Smooth muscle cell (in vitro differentiated cells): ENCODE data around the gene GLYR1. TPM values are rescaled to one million over a fixed set of nuclear protein-coding genes. Genes with fewer than 3 reads are reported as not detected.

ENCODE experiments used
- DNase-seq: peaks from one replicate; lab custom pipeline; 2025; ENCODE audit not compliant: unreplicated experiment; lab: John Stamatoyannopoulos, UW
- H2AFZ ChIP-seq: fragments of 200-600 bp; sonication (generic); 2 replicates; pipeline ENCODE4 v1.6.0; 2016; ENCODE audit warnings: antibody characterized with exemption, low read depth, mild to moderate bottlenecking
- H3F3A ChIP-seq: fragments of 200-600 bp; sonication (generic); 2 replicates; pipeline ENCODE4 v1.6.0; 2017; ENCODE audit warnings: antibody characterized with exemption, low read depth
- H3K27ac ChIP-seq: fragments of 200-600 bp; sonication (generic); 2 replicates; pipeline ENCODE4 v1.5.1; 2016; ENCODE audit warnings: low read depth, mild to moderate bottlenecking
- H3K27me3 ChIP-seq: fragments of 200-600 bp; sonication (generic); 2 replicates; pipeline ENCODE4 v1.6.1; 2016; ENCODE audit warnings: low read depth, mild to moderate bottlenecking
- H3K36me3 ChIP-seq: fragments of 200-600 bp; sonication (generic); 2 replicates; pipeline ENCODE4 v1.5.1; 2016; ENCODE audit warnings: low read depth
- H3K4me1 ChIP-seq: fragments of 200-600 bp; sonication (generic); 2 replicates; pipeline ENCODE4 v1.5.1; 2016; ENCODE audit warnings: low read depth
- H3K4me2 ChIP-seq: fragments of 200-600 bp; sonication (generic); 2 replicates; pipeline ENCODE4 v1.6.0; 2016; ENCODE audit warnings: mild to moderate bottlenecking
- H3K4me3 ChIP-seq: fragments of 200-600 bp; sonication (generic); 2 replicates; pipeline ENCODE4 v1.5.1; 2016; ENCODE audit warnings: mild to moderate bottlenecking
- H3K79me2 ChIP-seq: fragments of 200-600 bp; sonication (generic); 2 replicates; pipeline ENCODE4 v1.6.0; 2016; ENCODE audit warnings: low read depth, mild to moderate bottlenecking
- H3K9ac ChIP-seq: fragments of 200-600 bp; sonication (generic); 2 replicates; pipeline ENCODE4 v1.6.0; 2016; ENCODE audit warnings: low read depth
- H3K9me3 ChIP-seq: fragments of 200-600 bp; sonication (generic); replicated peaks from 2 replicates; pipeline ENCODE4 v1.5.1; 2016; ENCODE audit warnings: low read depth
- H4K20me1 ChIP-seq: fragments of 200-600 bp; sonication (generic); 2 replicates; pipeline ENCODE4 v1.6.0; 2016; ENCODE audit warnings: low read depth
- WGBS: methylation state at CpG from one replicate; pipeline ENCODE4 v1.1.7; 2016; ENCODE audit warnings: low lambda C conversion rate; 5-methylcytosine and 5-hydroxymethylcytosine counted together
- polyA plus RNA-seq: library from polyadenylated mRNA; unstranded; fragments of >200 nt; fragmentation: Nextera tagmentation; extraction: Ambion mirVana; gene quantifications from 2 replicates; pipeline ENCODE4 v1.2.1, GENCODE V29; 2016
- total RNA-seq: library from RNA; depleted of rRNA; stranded (reverse); fragments of >200 nt; gene quantifications from 2 replicates; pipeline ENCODE4 v1.2.3, GENCODE V29; 2014
- TF ChIP-seq, protein P1 (sequence below): fragments of 200-600 bp; sonication (generic); IDR thresholded peaks from 2 replicates; pipeline ENCODE4 v1.5.1; 2017; ENCODE audit warnings: borderline replicate concordance, mild to moderate bottlenecking, antibody characterized with exemption; ENCODE audit not compliant: insufficient read depth, poor library complexity, severe bottlenecking

Gene GLYR1
- total and polyA plus RNA-seq, 2 experiments from 2014 or later = 26.4 to 28.9 TPM

DNA sequence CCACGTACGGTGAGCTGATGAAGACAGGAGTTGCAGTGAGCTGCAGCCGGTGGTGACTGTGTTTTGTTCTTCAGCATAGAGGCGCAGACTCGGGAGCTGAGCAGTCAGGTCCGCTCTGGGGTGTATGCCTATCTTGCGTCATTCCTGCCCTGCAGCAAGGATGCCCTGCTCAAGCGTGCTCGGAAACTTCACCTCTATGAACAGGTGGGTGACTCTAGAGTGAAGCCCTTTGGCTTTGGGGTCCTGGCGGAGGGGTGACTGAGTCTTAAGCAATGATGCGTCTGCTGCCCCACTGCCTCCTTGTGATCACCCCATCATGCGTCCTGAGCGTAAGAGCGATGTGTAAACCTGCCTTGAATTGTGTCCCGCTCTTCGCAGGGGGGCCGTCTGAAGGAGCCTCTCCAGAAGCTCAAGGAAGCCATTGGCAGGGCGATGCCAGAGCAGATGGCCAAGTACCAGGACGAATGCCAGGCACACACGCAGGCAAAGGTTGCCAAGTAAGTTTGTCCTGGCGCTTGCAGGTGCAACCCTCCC, 23.1 kb upstream of the GLYR1 start:
- 97% methylated on average over 21 of the region's 21 CpGs for WGBS
- Histone ChIP-seq H3K27ac (no peak overlapping the region), H3K27me3 (no peaks in the 10 kb centered on the region), H3K4me1 (no peaks in the 10 kb centered on the region), H4K20me1 (peaks cover 52% of the 10 kb centered on the region), H3K4me2 (no peak overlapping the region), H2AFZ (no peak overlapping the region), H3K36me3 (no peaks in the 10 kb centered on the region), H3K79me2 (peaks cover 33% of the 10 kb centered on the region), H3F3A (no peaks in the 10 kb centered on the region), H3K9me3 (no peaks in the 10 kb centered on the region), H3K9ac (no peak overlapping the region), H3K4me3 (no peak overlapping the region)
- TF ChIP-seq, protein P1, sequence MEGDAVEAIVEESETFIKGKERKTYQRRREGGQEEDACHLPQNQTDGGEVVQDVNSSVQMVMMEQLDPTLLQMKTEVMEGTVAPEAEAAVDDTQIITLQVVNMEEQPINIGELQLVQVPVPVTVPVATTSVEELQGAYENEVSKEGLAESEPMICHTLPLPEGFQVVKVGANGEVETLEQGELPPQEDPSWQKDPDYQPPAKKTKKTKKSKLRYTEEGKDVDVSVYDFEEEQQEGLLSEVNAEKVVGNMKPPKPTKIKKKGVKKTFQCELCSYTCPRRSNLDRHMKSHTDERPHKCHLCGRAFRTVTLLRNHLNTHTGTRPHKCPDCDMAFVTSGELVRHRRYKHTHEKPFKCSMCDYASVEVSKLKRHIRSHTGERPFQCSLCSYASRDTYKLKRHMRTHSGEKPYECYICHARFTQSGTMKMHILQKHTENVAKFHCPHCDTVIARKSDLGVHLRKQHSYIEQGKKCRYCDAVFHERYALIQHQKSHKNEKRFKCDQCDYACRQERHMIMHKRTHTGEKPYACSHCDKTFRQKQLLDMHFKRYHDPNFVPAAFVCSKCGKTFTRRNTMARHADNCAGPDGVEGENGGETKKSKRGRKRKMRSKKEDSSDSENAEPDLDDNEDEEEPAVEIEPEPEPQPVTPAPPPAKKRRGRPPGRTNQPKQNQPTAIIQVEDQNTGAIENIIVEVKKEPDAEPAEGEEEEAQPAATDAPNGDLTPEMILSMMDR = no peak
- DNase-seq = no peak

DNA sequence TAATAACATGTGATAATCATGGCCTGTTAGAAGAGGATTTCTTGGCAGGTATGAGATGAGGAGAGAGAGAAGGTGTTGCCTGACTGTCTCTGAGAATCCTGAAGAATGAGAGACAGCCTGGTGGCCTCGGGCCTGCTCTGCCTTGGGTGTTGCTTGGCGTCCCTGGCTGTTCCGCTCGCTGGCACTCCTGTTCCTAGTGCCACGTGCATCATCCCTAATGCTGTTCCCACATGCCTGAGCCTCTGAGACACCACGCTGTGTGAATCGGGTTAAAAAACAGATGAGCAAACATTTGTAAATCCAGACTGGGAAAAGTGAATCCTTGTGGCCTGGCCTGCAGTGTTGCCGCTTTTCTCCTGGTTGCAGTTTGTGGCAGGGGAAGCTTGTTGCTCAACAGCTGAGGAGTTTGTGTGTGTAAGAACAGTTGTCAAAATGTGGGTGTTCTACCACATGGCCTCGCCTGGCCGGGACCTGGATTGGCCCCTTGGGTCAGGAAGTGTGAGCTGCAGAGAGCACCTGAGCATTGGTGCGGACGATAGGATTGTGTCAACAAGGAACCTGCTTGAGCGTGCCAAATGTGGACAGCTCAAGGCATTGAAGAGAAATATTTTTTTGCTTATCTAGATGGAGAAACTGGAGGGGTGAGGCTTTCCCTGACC, 22.2 kb upstream of the GLYR1 start:
- Histone ChIP-seq H3K27me3 (no peaks in the 10 kb centered on the region), H3K4me1 (no peaks in the 10 kb centered on the region), H3K36me3 (no peaks in the 10 kb centered on the region), H3K27ac (no peak overlapping the region), H4K20me1 (peaks cover 62% of the 10 kb centered on the region), H3K9me3 (no peaks in the 10 kb centered on the region), H3K79me2 (peaks cover 42% of the 10 kb centered on the region), H3K9ac (no peak overlapping the region), H3K4me3 (no peak overlapping the region), H3F3A (no peaks in the 10 kb centered on the region), H3K4me2 (no peak overlapping the region), H2AFZ (no peak overlapping the region)
- TF ChIP-seq, protein P1 = no peak
- DNase-seq = no peak
- WGBS = 92% methylated on average over 13 of the region's 13 CpGs

DNA sequence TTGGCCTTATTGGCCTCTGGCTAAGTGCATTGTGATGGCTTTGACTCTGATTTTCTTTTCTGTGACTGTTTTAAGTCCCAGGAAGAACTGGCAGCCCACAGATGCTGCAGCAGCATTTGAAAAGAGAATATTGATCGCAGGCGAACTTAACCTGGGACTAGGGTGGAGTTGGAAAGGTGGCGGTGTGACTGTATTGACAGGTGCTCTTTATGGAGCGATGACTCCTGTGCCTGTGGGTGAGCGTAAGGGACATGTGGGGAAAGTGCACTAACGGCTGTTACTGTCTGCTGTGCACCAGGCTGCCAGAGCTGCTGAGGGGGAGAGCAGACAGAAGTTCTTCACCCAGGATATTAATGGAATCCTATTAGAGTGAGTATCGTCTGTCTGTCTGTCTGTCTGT, 21.4 kb upstream of the GLYR1 start:
- H4K20me1 ChIP-seq = peaks cover 69% of the 10 kb centered on the region
- H2AFZ ChIP-seq = no peak overlapping the region
- H3K27me3 ChIP-seq = no peaks in the 10 kb centered on the region
- no peak overlapping the region for H3K4me2 ChIP-seq
- H3K9me3 ChIP-seq = no peaks in the 10 kb centered on the region
- no peaks in the 10 kb centered on the region for H3K36me3 ChIP-seq
- peaks cover 50% of the 10 kb centered on the region for H3K79me2 ChIP-seq
- no peak overlapping the region for H3K9ac ChIP-seq
- WGBS = 92% methylated on average over 7 of the region's 7 CpGs
- no peaks in the 10 kb centered on the region for H3K4me1 ChIP-seq
- TF ChIP-seq, protein P1 = no peak
- H3K4me3 ChIP-seq = no peak overlapping the region
- H3F3A ChIP-seq = no peaks in the 10 kb centered on the region
- no peak overlapping the region for H3K27ac ChIP-seq
- no peak for DNase-seq

DNA sequence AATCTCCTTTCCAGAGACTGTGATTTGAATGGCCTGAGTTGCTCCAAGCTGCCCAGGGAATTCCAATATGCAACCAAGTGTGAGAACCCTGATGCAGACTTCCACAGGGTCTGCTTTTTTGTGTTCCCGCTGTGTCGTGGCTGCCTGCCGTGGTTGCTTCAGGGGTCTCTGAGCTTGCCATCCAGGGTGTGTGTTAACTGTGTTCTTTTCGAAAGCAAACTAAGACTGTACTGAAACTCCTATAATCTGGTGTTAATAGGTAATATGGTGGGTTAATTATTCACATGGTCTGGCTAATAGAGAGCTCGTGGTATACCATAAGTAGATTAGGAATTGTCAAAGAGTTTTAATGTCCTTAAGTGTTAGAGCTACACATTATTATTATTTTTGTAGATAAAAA, 20.9 kb upstream of the GLYR1 start:
- Histone ChIP-seq H3K9ac (no peak overlapping the region), H3K9me3 (no peaks in the 10 kb centered on the region), H3K4me3 (no peak overlapping the region), H3F3A (no peaks in the 10 kb centered on the region), H3K79me2 (peaks cover 55% of the 10 kb centered on the region), H2AFZ (no peak overlapping the region), H4K20me1 (peaks cover 74% of the 10 kb centered on the region), H3K36me3 (no peaks in the 10 kb centered on the region), H3K4me1 (no peaks in the 10 kb centered on the region), H3K27ac (no peak overlapping the region), H3K4me2 (no peak overlapping the region), H3K27me3 (no peaks in the 10 kb centered on the region)
- no peak for DNase-seq
- TF ChIP-seq, protein P1 = no peak
- 98% methylated on average over 5 of the region's 5 CpGs for WGBS
